ENCODE results near the gene COL3A1.

Gene COL3A1

GRCh38 chr2:189048189-189048588 is 74.0 kb downstream of the COL3A1 start:
- Histone ChIP-seq H3K4me3 (replicated peaks; ENCODE audit: insufficient read depth, low read length) (no peak overlapping the region), H3K27me3 (ENCODE audit: insufficient read depth, poor library complexity, severe bottlenecking) (no peaks in the 10 kb centered on the region), H3K27ac (replicated peaks) (no peak overlapping the region)
- DNase-seq (ENCODE audit: low read depth in 1 of 2, low spot score in 1 of 2): no peak
- TF ChIP-seq SPI1 (IDR thresholded peaks at IDR 0.05; ENCODE audit: borderline replicate concordance, low read depth): no peak
- no peak for TF ChIP-seq GABPA (IDR thresholded peaks at IDR 0.05; ENCODE audit: low read depth)
- TF ChIP-seq, protein P1, sequence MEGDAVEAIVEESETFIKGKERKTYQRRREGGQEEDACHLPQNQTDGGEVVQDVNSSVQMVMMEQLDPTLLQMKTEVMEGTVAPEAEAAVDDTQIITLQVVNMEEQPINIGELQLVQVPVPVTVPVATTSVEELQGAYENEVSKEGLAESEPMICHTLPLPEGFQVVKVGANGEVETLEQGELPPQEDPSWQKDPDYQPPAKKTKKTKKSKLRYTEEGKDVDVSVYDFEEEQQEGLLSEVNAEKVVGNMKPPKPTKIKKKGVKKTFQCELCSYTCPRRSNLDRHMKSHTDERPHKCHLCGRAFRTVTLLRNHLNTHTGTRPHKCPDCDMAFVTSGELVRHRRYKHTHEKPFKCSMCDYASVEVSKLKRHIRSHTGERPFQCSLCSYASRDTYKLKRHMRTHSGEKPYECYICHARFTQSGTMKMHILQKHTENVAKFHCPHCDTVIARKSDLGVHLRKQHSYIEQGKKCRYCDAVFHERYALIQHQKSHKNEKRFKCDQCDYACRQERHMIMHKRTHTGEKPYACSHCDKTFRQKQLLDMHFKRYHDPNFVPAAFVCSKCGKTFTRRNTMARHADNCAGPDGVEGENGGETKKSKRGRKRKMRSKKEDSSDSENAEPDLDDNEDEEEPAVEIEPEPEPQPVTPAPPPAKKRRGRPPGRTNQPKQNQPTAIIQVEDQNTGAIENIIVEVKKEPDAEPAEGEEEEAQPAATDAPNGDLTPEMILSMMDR (IDR thresholded peaks at IDR 0.05; ENCODE audit: insufficient read depth, low read length): no peak
- TF ChIP-seq POLR2AphosphoS5 (IDR thresholded peaks at IDR 0.05; ENCODE audit: low read depth): no peak
- TF ChIP-seq REST (IDR thresholded peaks at IDR 0.05; ENCODE audit: insufficient replicate concordance, low read depth): no peak

GRCh38 chr2:189049709-189050164 is 75.6 kb downstream of the COL3A1 start:
- Histone ChIP-seq H3K27ac (replicated peaks) (no peak overlapping the region), H3K4me3 (replicated peaks; ENCODE audit: insufficient read depth, low read length) (no peak overlapping the region), H3K27me3 (ENCODE audit: insufficient read depth, poor library complexity, severe bottlenecking) (no peaks in the 10 kb centered on the region)
- no peak for DNase-seq (ENCODE audit: low read depth in 1 of 2, low spot score in 1 of 2)
- no peak for TF ChIP-seq POLR2AphosphoS5 (IDR thresholded peaks at IDR 0.05; ENCODE audit: low read depth)
- TF ChIP-seq SPI1 (IDR thresholded peaks at IDR 0.05; ENCODE audit: borderline replicate concordance, low read depth): no peak
- TF ChIP-seq REST (IDR thresholded peaks at IDR 0.05; ENCODE audit: insufficient replicate concordance, low read depth): no peak
- TF ChIP-seq, protein P1 (IDR thresholded peaks at IDR 0.05; ENCODE audit: insufficient read depth, low read length): no peak
- TF ChIP-seq GABPA (IDR thresholded peaks at IDR 0.05; ENCODE audit: low read depth): no peak

GRCh38 chr2:189050165-189050712 is 76.1 kb downstream of the COL3A1 start:
- Histone ChIP-seq H3K27ac (replicated peaks) (no peak overlapping the region), H3K4me3 (replicated peaks; ENCODE audit: insufficient read depth, low read length) (no peak overlapping the region), H3K27me3 (ENCODE audit: insufficient read depth, poor library complexity, severe bottlenecking) (no peaks in the 10 kb centered on the region)
- TF ChIP-seq SPI1 (IDR thresholded peaks at IDR 0.05; ENCODE audit: borderline replicate concordance, low read depth): no peak
- no peak for TF ChIP-seq GABPA (IDR thresholded peaks at IDR 0.05; ENCODE audit: low read depth)
- TF ChIP-seq POLR2AphosphoS5 (IDR thresholded peaks at IDR 0.05; ENCODE audit: low read depth): no peak
- TF ChIP-seq, protein P1 (IDR thresholded peaks at IDR 0.05; ENCODE audit: insufficient read depth, low read length): no peak
- TF ChIP-seq REST (IDR thresholded peaks at IDR 0.05; ENCODE audit: insufficient replicate concordance, low read depth): no peak
- no peak for DNase-seq (ENCODE audit: low read depth in 1 of 2, low spot score in 1 of 2)

All from HL-60 (cell line).